IMR-90 (cell line): ENCODE measurements around the gene AGO1. TPM values are rescaled to one million over a fixed set of nuclear protein-coding genes. Genes with fewer than 3 reads are reported as not detected.

ENCODE experiments used
- ATAC-seq: fragments of 200-7000 bp; cut with Tn5 transposase; 2 replicates; pipeline ENCODE4 v1.9.1; 2020; ENCODE audit warnings: low read depth, mild to moderate bottlenecking, moderate library complexity
- BruUV-seq: library from RNA; stranded (reverse); fragments of 400-500 nt; replicated peaks from 2 replicates; lab custom pipeline; 2021; lab: Mats Ljungman, UMichigan
- CTCF ChIA-PET: fragments of 300-600 bp; formaldehyde crosslinking; extraction: SDS; loops from one replicate; lab custom pipeline; 2021; ENCODE audit warnings: antibody characterized with exemption; lab: Yijun Ruan, JAX
- POLR2A ChIA-PET: fragments of 300-600 bp; sonication (Branson Sonifier 250); formaldehyde crosslinking; loops from one replicate; lab custom pipeline; 2022; ENCODE audit warnings: antibody characterized with exemption; ENCODE audit not compliant: unreplicated experiment; lab: Charles Lee
- DNase-seq: peaks from one replicate; pipeline ENCODE4 v3.0.0; 2013
- H2AFZ ChIP-seq: replicated peaks from 2 replicates; pipeline ENCODE3; 2013; ENCODE audit warnings: low read length, mild to moderate bottlenecking; ENCODE audit not compliant: poor library complexity
- H2AK5ac ChIP-seq: 2 replicates; pipeline ENCODE4 v1.6.1; 2013; ENCODE audit warnings: low read depth, low read length, inconsistent platforms
- H2AK9ac ChIP-seq: replicated peaks from 2 replicates; pipeline ENCODE3; 2013; ENCODE audit warnings: mild to moderate bottlenecking, low read depth, low read length, moderate library complexity; ENCODE audit not compliant: poor library complexity
- H2BK120ac ChIP-seq: 2 replicates; pipeline ENCODE4 v1.6.1; 2013; ENCODE audit warnings: low read depth, low read length, inconsistent platforms
- H2BK15ac ChIP-seq: 3 replicates; pipeline ENCODE4 v1.6.1; 2013; ENCODE audit warnings: low read depth, low read length, inconsistent platforms
- H2BK20ac ChIP-seq: 2 replicates; pipeline ENCODE4 v1.6.1; 2013; ENCODE audit warnings: low read depth, mild to moderate bottlenecking, inconsistent platforms, low read length, moderate library complexity
- H2BK5ac ChIP-seq: 2 replicates; pipeline ENCODE4 v1.6.1; 2013; ENCODE audit warnings: mild to moderate bottlenecking, low read depth, low read length, inconsistent platforms; ENCODE audit not compliant: poor library complexity, severe bottlenecking
- H3K14ac ChIP-seq: replicated peaks from 2 replicates; pipeline ENCODE4 v1.6.1; 2013; ENCODE audit warnings: low read depth, low read length, inconsistent platforms
- H3K18ac ChIP-seq: 2 replicates; pipeline ENCODE4 v1.6.1; 2013; ENCODE audit warnings: low read depth, low read length, control low read depth
- H3K23ac ChIP-seq: 2 replicates; pipeline ENCODE4 v1.6.1; 2013; ENCODE audit warnings: low read depth, low read length, inconsistent platforms
- H3K27ac ChIP-seq: 2 replicates; pipeline ENCODE4 v1.5.1; 2013; ENCODE audit warnings: mild to moderate bottlenecking, control low read depth, low read length; ENCODE audit not compliant: insufficient read depth
- H3K27me3 ChIP-seq: 2 replicates; pipeline ENCODE4 v1.6.1; 2013; ENCODE audit warnings: low read length; ENCODE audit not compliant: control insufficient read depth, insufficient read depth
- H3K36me3 ChIP-seq: 2 replicates; pipeline ENCODE4 v1.6.1; 2013; ENCODE audit warnings: low read length, mixed read lengths; ENCODE audit not compliant: control insufficient read depth, insufficient read depth
- H3K4ac ChIP-seq: 2 replicates; pipeline ENCODE4 v1.6.1; 2013; ENCODE audit warnings: low read depth, low read length, inconsistent platforms
- H3K4me1 ChIP-seq: 2 replicates; pipeline ENCODE4 v1.6.1; 2013; ENCODE audit warnings: low read length, mixed read lengths; ENCODE audit not compliant: control insufficient read depth, insufficient read depth
- H3K4me2 ChIP-seq: 2 replicates; pipeline ENCODE4 v1.6.1; 2013; ENCODE audit warnings: low read depth, mild to moderate bottlenecking, control low read depth, low read length, moderate library complexity
- H3K4me3 ChIP-seq: 2 replicates; pipeline ENCODE4 v1.5.1; 2013; ENCODE audit warnings: low read depth, mild to moderate bottlenecking, control low read depth, low read length, moderate library complexity; ENCODE audit not compliant: insufficient read depth
- H3K56ac ChIP-seq: 2 replicates; pipeline ENCODE4 v1.6.1; 2013; ENCODE audit warnings: low read length, inconsistent platforms; ENCODE audit not compliant: insufficient read depth; ENCODE audit errors: extremely low read depth
- H3K79me1 ChIP-seq, 2 experiments: 2 replicates each; pipeline ENCODE4 v1.6.1; 2013; ENCODE audit warnings: low read length in 2 of 2, inconsistent platforms in 1 of 2, low read depth in 1 of 2
- H3K9ac ChIP-seq: 2 replicates; pipeline ENCODE4 v1.6.1; 2013; ENCODE audit warnings: low read depth, low read length, control low read depth
- H3K9me1 ChIP-seq: 2 replicates; pipeline ENCODE4 v1.6.1; 2013; ENCODE audit warnings: low read length, inconsistent platforms; ENCODE audit not compliant: insufficient read depth
- H3K9me3 ChIP-seq: 2 replicates; pipeline ENCODE4 v1.6.1; 2013; ENCODE audit warnings: low read length; ENCODE audit not compliant: control insufficient read depth, insufficient read depth
- H4K20me1 ChIP-seq: 2 replicates; pipeline ENCODE4 v1.6.1; 2013; ENCODE audit warnings: low read length, inconsistent platforms; ENCODE audit not compliant: insufficient read depth
- H4K5ac ChIP-seq: 2 replicates; pipeline ENCODE4 v1.6.1; 2013; ENCODE audit warnings: mild to moderate bottlenecking, low read depth, low read length, control low read depth
- H4K8ac ChIP-seq, 2 experiments: 2 replicates each; pipeline ENCODE4 v1.6.1; 2013; ENCODE audit warnings: low read depth in 2 of 2, low read length in 2 of 2, control low read depth in 1 of 2, inconsistent platforms in 1 of 2
- H4K91ac ChIP-seq: 2 replicates; pipeline ENCODE4 v1.6.1; 2013; ENCODE audit warnings: low read depth, low read length, inconsistent platforms; ENCODE audit not compliant: insufficient read depth
- BHLHE40 ChIP-seq: fragments of 150-350 bp; IDR thresholded peaks from 2 replicates; pipeline ENCODE4 v1.6.1; 2016; ENCODE audit warnings: mild to moderate bottlenecking, low read depth, low read length
- FOS ChIP-seq: fragments of 150-350 bp; IDR thresholded peaks from 2 replicates; pipeline ENCODE4 v1.6.1; 2016; ENCODE audit warnings: low read depth, low read length
- MAFK ChIP-seq: IDR thresholded peaks from 2 replicates; pipeline ENCODE4 v1.6.1; 2012; ENCODE audit warnings: low read depth, low read length, improper control_type of control experiment
- MXI1 ChIP-seq: IDR thresholded peaks from 2 replicates; pipeline ENCODE4 v1.6.1; 2012; ENCODE audit warnings: low read depth, mild to moderate bottlenecking, low read length, moderate library complexity, borderline replicate concordance
- NFE2L2 ChIP-seq: fragments of 150-350 bp; IDR thresholded peaks from 2 replicates; pipeline ENCODE4 v1.6.1; 2016; ENCODE audit warnings: low read depth, mild to moderate bottlenecking, low read length
- RAD21 ChIP-seq: IDR thresholded peaks from 2 replicates; pipeline ENCODE4 v1.6.1; 2012; ENCODE audit warnings: low read length, improper control_type of control experiment
- SMC3 ChIP-seq: fragments of 150-350 bp; IDR thresholded peaks from 2 replicates; pipeline ENCODE4 v1.6.1; 2016; ENCODE audit warnings: low read depth, mild to moderate bottlenecking, antibody characterized with exemption, low read length, moderate library complexity
- WGBS, 2 experiments: methylation state at CpG; one replicate each; pipeline versions ENCODE4 v1.1.5 to v1.1.7; 2013; ENCODE audit warnings: missing lambda C conversion rate in 2 of 2; ENCODE audit not compliant: insufficient read length in 1 of 2; ENCODE audit errors: extremely low coverage in 2 of 2; 5-methylcytosine and 5-hydroxymethylcytosine counted together
- dilution Hi-C: fragments of 300-500 bp; cut with HindIII; formaldehyde crosslinking; loops from one replicate; pipeline ENCODE4 v1.14.3; 2018; ENCODE audit warnings: low sequenced_read_pairs; ENCODE audit not compliant: unreplicated experiment
- in situ Hi-C: fragments of 300-500 bp; cut with MboI; formaldehyde crosslinking; loops from 3 replicates; pipeline ENCODE4 v1.14.3; 2019; ENCODE audit warnings: low sequenced_read_pairs, inconsistent platforms, mixed read lengths
- intact Hi-C: fragments of 100-400 bp; cut with micrococcal nuclease; formaldehyde crosslinking; loops from 2 replicates; pipeline ENCODE4 v1.10.0; 2022
- polyA plus RNA-seq, 3 experiments: library from polyadenylated mRNA; depleted of rRNA; stranded (reverse); fragments of >200 nt; gene quantifications; 2 replicates each; pipeline ENCODE4 v1.2.3, GENCODE V29; 2012; ENCODE audit warnings: low replicate concordance in 1 of 3
- total RNA-seq: library from RNA; depleted of rRNA; stranded (reverse); fragments of >200 nt; gene quantifications from 2 replicates; pipeline ENCODE4 v1.2.3, GENCODE V29; 2012

AGO1 gene
- total and polyA plus RNA-seq, 2 of the 4 experiments (the other 2 are of a cell fraction): 11.3 to 21.5 TPM

- Histone ChIP-seq H2AK5ac (no peak overlapping the region), H2AK9ac (no peak overlapping the region), H3K4me1 (peaks cover 6% of the 10 kb centered on the region), H3K18ac (no peak overlapping the region), H4K91ac (no peak overlapping the region), H3K23ac (no peak overlapping the region), H2BK120ac (no peak overlapping the region), H2AFZ (no peak overlapping the region), H2BK5ac (no peak overlapping the region), H3K79me1 (peaks cover 11 to 48% of the 10 kb centered on the region in 2 experiments), H3K4ac (no peak overlapping the region), H4K8ac (no peak overlapping the region), H3K9me1 (peaks cover 3% of the 10 kb centered on the region), H3K56ac (no peak overlapping the region), H4K20me1 (peaks cover 9% of the 10 kb centered on the region), H2BK20ac (no peak overlapping the region), H3K27ac (no peak overlapping the region), H3K14ac (no peak overlapping the region), H3K9ac (no peak overlapping the region), H3K4me2 (no peak overlapping the region), H4K5ac (no peak overlapping the region), H3K27me3 (no peaks in the 10 kb centered on the region), H2BK15ac (no peak overlapping the region), H3K36me3 (peaks cover 3% of the 10 kb centered on the region; the same call in 1 of the 2 replicates), H3K4me3 (no peak overlapping the region), H3K9me3 (no peaks in the 10 kb centered on the region)
- POLR2A ChIA-PET: no interaction called here
- intact Hi-C loops: no loop called here
- DNase-seq: no peak
- no peak for ATAC-seq
- in situ Hi-C loops: no loop called here
- CTCF ChIA-PET: interaction anchor here (0.6 kb wide), 1 partner anchor 55 kb away, joined by 3 read pairs; no protein-coding TSS in a partner anchor
- dilution Hi-C loops: no loop called here
- WGBS, 2 experiments: 100% methylated on average over 1 of the region's 2 CpGs; no CpG with 5 or more reads in 1 of the 2 experiments
- TF ChIP-seq BHLHE40 (no peak), FOS (no peak), RAD21 (no peak), SMC3 (no peak), MAFK (no peak), NFE2L2 (no peak), MXI1 (no peak)
- BruUV-seq: no TSS peak
Measured at GRCh38 chr1:35947547-35947946, 64.5 kb downstream of the AGO1 start.
